ENCODE results near the gene DGKI.

The DGKI gene

GRCh38 chr7:137403353-137403695 lies 443.4 kb downstream of the DGKI start:
- H3K27ac ChIP-seq (ENCODE audit: extremely low read depth, low read depth, low read length) = no peak overlapping the region
- H3K9me3 ChIP-seq (ENCODE audit: control insufficient read depth, insufficient read depth, low read depth, low read length) = no peaks in the 10 kb centered on the region
- H3K4me3 ChIP-seq (ENCODE audit: low read depth, low read length) = no peak overlapping the region
- ChIA-PET POLR2A (interaction anchor here (0.6 kb wide), 1 partner anchor 1698 kb away, joined by 4 read pairs; no protein-coding TSS in a partner anchor), CTCF (interaction anchor here (0.7 kb wide), 1 partner anchor 855 kb away, joined by 3 read pairs; no protein-coding TSS in a partner anchor)
- no peaks in the 10 kb centered on the region for H3K36me3 ChIP-seq (ENCODE audit: control insufficient read depth in 2 of 2, insufficient read depth in 1 of 2, low read length in 2 of 2)
- TF ChIP-seq ZFHX2 (tag by site-specific recombination; conservative IDR thresholded peaks at IDR 0.05) = no peak
- no peak for TF ChIP-seq ZNF777 (tag by site-specific recombination; IDR thresholded peaks at IDR 0.05; ENCODE audit: borderline replicate concordance)
- TF ChIP-seq ZNF792 (tag by site-specific recombination; IDR thresholded peaks at IDR 0.05) = no peak
- TF ChIP-seq ZNF366 (tag by site-specific recombination; conservative IDR thresholded peaks at IDR 0.05) = no peak
- TF ChIP-seq ZNF350 (tag by site-specific recombination; IDR thresholded peaks at IDR 0.05) = no peak
- TF ChIP-seq KLF10 (tag by site-specific recombination; IDR thresholded peaks at IDR 0.05) = no peak
- no peak for TF ChIP-seq ZNF155 (tag by site-specific recombination; IDR thresholded peaks at IDR 0.05)
- TF ChIP-seq, protein P1, sequence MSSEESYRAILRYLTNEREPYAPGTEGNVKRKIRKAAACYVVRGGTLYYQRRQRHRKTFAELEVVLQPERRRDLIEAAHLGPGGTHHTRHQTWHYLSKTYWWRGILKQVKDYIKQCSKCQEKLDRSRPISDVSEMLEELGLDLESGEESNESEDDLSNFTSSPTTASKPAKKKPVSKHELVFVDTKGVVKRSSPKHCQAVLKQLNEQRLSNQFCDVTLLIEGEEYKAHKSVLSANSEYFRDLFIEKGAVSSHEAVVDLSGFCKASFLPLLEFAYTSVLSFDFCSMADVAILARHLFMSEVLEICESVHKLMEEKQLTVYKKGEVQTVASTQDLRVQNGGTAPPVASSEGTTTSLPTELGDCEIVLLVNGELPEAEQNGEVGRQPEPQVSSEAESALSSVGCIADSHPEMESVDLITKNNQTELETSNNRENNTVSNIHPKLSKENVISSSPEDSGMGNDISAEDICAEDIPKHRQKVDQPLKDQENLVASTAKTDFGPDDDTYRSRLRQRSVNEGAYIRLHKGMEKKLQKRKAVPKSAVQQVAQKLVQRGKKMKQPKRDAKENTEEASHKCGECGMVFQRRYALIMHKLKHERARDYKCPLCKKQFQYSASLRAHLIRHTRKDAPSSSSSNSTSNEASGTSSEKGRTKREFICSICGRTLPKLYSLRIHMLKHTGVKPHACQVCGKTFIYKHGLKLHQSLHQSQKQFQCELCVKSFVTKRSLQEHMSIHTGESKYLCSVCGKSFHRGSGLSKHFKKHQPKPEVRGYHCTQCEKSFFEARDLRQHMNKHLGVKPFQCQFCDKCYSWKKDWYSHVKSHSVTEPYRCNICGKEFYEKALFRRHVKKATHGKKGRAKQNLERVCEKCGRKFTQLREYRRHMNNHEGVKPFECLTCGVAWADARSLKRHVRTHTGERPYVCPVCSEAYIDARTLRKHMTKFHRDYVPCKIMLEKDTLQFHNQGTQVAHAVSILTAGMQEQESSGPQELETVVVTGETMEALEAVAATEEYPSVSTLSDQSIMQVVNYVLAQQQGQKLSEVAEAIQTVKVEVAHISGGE (tag by site-specific recombination; conservative IDR thresholded peaks at IDR 0.05; ENCODE audit: low read depth) = no peak
- TF ChIP-seq ZNF670 (tag by site-specific recombination; IDR thresholded peaks at IDR 0.05; ENCODE audit: low read depth) = no peak
- no peak for TF ChIP-seq HOXD13 (CRISPR knock-in tag; IDR thresholded peaks at IDR 0.05; ENCODE audit: borderline replicate concordance)
- H3K4me1 ChIP-seq (ENCODE audit: control insufficient read depth, insufficient read depth, low read length) = no peaks in the 10 kb centered on the region

DNA sequence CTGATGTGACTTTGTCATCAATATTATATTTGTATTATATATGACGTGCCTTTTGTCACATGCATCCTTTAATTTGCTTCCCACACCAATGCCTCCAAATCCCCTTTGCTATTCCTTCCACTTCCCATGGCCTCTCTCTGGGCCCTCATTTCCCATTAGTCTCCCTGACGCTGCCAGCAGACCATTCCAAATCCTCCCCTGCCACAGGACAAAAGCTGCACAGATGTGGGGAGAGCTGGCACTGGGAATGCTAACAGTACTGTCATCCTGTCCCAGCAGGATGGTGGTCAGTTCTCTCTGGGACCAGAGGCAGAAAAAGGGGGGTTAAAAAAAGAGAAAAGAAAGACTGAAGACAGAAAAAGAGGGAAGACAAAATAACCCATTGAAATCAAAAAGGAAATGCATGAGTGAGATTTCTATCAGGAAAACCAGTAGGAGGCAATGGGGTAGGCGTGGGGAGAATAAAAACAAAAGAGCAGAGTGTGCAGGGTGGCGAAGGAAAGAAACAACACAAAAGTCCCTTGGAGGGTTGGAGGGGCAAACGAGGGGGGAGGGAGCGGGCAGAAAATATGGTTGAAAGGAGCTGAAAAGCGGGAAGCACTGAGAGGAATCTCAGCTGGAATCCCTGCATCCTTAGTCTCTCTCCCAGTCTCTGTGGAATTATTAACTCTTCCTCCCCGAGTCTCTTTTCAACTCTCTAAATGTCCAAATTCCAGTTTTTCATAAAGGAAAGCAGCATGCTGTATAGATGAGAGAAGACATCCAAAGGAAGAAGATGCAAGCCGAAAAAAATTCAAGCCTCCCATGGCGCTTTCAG lies 444.0 kb downstream of the DGKI start:
- TF ChIP-seq ZNF48 (tag by site-specific recombination; IDR thresholded peaks at IDR 0.05) = no peak
- TF ChIP-seq PRDM6 (tag by site-specific recombination; IDR thresholded peaks at IDR 0.05) = no peak
- Histone ChIP-seq H3K36me3 (ENCODE audit: control insufficient read depth in 2 of 2, insufficient read depth in 1 of 2, low read length in 2 of 2) (no peaks in the 10 kb centered on the region), H3K27ac (ENCODE audit: extremely low read depth, low read depth, low read length) (no peak overlapping the region), H3K9me3 (ENCODE audit: control insufficient read depth, insufficient read depth, low read depth, low read length) (no peaks in the 10 kb centered on the region), H3K4me3 (ENCODE audit: low read depth, low read length) (no peak overlapping the region), H3K4me1 (ENCODE audit: control insufficient read depth, insufficient read depth, low read length) (no peaks in the 10 kb centered on the region)
- ChIA-PET POLR2A (no interaction called here), CTCF (interaction anchor here (0.7 kb wide), 1 partner anchor 854 kb away, joined by 3 read pairs; no protein-coding TSS in a partner anchor)

DNA sequence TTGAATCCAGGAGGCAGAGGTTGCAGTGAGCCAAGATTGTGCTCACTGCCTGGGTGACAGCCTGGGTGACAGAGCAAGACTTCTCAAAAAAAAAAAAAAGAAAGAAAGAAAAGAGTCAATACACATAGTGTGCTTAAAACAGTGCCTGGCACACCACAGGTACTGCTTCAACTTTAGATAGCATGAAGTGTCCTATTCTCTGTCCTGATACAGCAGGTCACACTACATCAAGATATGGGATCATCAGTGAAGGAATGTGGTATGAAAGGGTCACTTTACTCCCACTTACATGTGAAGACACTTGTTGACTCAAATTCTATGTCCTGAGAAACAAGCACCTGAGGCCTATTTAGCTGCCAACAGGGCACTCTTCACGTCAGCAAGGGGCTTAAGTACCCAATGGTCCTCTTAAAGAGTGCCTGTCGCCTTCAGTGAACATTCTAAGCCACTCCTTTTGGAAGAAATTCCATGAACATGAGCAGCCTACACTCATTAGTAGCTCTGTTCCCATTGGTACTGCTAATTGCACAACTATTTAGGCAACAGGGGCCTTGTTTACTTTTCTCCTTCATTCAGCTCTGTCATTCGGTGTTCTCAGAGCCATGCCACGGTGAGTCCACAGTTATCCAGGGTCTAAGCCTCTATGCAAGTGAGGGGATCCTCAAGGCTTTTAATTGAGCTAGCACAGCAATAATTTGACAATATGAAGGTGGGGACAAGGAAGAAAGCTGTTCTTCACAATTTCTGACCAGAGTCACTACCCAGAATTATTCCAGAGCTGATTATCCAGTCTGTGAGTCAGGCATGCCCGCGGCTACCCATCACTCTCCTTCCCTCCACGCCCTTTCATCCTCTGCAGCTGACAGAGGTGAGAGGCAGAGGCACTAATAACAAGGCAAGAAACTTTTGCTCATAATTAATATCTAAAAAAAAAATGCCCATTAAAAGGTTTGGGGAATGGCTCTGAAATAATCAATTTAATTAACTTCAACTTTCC lies 446.6 kb downstream of the DGKI start:
- ChIA-PET CTCF (no interaction called here), POLR2A (no interaction called here)
- H3K27ac ChIP-seq (ENCODE audit: extremely low read depth, low read depth, low read length) = no peak overlapping the region
- H3K9me3 ChIP-seq (ENCODE audit: control insufficient read depth, insufficient read depth, low read depth, low read length) = no peaks in the 10 kb centered on the region
- no peaks in the 10 kb centered on the region for H3K4me1 ChIP-seq (ENCODE audit: control insufficient read depth, insufficient read depth, low read length)
- H3K36me3 ChIP-seq (ENCODE audit: control insufficient read depth in 2 of 2, insufficient read depth in 1 of 2, low read length in 2 of 2) = no peaks in the 10 kb centered on the region
- H3K4me3 ChIP-seq (ENCODE audit: low read depth, low read length) = no peak overlapping the region
- TF ChIP-seq ZNF48 (tag by site-specific recombination; IDR thresholded peaks at IDR 0.05) = no peak
- no peak for TF ChIP-seq SETDB1 (IDR thresholded peaks at IDR 0.05; ENCODE audit: insufficient read length, low read length)
- TF ChIP-seq, protein P2, sequence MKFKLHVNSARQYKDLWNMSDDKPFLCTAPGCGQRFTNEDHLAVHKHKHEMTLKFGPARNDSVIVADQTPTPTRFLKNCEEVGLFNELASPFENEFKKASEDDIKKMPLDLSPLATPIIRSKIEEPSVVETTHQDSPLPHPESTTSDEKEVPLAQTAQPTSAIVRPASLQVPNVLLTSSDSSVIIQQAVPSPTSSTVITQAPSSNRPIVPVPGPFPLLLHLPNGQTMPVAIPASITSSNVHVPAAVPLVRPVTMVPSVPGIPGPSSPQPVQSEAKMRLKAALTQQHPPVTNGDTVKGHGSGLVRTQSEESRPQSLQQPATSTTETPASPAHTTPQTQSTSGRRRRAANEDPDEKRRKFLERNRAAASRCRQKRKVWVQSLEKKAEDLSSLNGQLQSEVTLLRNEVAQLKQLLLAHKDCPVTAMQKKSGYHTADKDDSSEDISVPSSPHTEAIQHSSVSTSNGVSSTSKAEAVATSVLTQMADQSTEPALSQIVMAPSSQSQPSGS (tag by site-specific recombination; IDR thresholded peaks at IDR 0.05; ENCODE audit: low read depth) = no peak
- no peak for TF ChIP-seq SP3 (tag by site-specific recombination; IDR thresholded peaks at IDR 0.05)
- TF ChIP-seq ZNF664 (tag by site-specific recombination; IDR thresholded peaks at IDR 0.05) = no peak
- TF ChIP-seq KLF8 (tag by site-specific recombination; IDR thresholded peaks at IDR 0.05) = no peak
- TF ChIP-seq OSR2 (tag by site-specific recombination; IDR thresholded peaks at IDR 0.05) = no peak
- no peak for TF ChIP-seq ZNF174 (tag by site-specific recombination; IDR thresholded peaks at IDR 0.05)
- TF ChIP-seq ZNF548 (tag by site-specific recombination; IDR thresholded peaks at IDR 0.05) = no peak
